GM19372 (cell line): ENCODE data around the gene ZMYND19.
"Not testable (repeated sequence)": the region's sequence is repeated elsewhere in the genome, so short reads cannot be mapped to it uniquely, and the experiment has no call there.

Experiments
- ATAC-seq: cut with Tn5 transposase; IDR thresholded peaks from one replicate; pipeline ENCODE4 v1.9.1; 2021; ENCODE audit warnings: mild to moderate bottlenecking, low read depth, moderate library complexity; ENCODE audit not compliant: unreplicated experiment

Gene ZMYND19

GRCh38 chr9:137590469-137591383 lies at the start of gene ZMYND19:
ZMYND19 (minus strand) TSS chr9:137590512; CDS start chr9:137590263, 249 bp downstream.
- ATAC-seq: peak; percentile 84

DNA sequence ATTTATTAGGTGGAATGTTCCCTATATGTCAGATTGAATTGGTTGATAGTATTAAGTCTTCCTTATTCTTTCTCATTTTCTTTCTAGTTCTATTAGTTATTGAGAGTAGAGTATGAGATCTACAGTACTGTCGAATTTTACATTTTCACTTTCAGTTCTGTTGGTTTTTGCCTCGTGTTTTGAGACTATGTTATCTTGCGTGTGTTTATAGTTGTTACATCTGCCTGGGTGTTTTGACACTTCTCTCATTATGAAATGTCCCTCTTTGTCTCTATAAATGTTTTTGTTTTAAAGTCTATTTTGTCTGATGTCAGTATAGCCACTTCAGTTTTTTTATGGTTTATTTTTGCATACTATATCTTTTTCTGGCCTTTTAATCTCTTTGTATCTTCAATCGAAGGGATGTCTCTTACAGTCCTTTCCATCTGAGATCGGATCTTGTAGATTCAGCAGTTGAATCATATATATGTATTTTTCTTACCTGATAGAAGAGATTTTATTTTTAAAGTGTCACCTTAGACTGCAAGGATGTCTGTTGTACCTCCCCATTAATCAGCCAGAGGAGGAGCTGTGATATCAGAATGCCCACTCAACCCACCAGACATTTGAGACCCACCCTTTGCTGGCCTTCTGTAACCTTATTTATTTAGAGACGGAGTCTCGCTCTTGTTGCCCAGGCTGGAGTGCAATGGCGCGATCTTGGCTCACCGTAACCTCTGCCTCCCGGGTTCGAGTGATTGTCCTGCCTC lies 49.2 kb upstream of the ZMYND19 start:
- peak; percentile 56 for ATAC-seq

DNA sequence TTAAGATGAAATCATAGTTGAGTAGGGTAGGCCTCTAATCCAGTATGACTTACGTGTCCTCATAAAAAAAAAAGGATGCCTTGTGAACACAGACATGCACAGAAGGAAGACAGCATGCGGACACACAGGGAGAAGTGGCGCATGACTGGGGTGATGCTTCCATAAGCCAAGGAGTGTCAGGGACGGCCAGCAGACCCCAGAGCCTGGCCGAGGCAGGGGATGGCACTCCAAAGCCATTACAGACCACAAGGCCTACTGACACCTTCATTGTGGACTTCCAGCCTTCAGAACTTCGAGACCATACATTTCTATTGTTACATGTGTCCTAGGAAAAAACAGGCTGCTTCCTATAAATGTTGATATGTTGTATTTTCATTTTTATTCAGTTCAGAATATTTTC lies 48.4 kb upstream of the ZMYND19 start:
- ATAC-seq: no peak

DNA sequence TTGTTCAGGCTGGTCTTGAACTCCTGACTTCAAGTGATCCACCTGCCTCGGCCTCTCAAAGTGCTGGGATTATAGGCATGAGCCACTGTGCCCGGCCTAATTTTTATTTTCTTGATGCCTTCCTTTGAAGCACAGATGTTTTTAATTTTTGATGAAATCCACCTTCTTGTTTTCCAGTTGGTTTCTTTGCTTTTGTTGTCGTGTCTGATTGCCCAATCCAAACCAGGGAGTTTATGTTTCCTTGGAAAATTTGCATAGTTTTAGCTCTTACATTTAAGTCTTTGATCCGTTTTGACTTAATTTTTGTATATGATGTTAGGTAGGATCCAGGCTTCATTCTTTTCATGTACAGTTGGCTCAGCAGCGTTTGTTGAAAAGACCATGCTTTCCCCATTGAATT lies 43.7 kb upstream of the ZMYND19 start:
- no peak for ATAC-seq

DNA sequence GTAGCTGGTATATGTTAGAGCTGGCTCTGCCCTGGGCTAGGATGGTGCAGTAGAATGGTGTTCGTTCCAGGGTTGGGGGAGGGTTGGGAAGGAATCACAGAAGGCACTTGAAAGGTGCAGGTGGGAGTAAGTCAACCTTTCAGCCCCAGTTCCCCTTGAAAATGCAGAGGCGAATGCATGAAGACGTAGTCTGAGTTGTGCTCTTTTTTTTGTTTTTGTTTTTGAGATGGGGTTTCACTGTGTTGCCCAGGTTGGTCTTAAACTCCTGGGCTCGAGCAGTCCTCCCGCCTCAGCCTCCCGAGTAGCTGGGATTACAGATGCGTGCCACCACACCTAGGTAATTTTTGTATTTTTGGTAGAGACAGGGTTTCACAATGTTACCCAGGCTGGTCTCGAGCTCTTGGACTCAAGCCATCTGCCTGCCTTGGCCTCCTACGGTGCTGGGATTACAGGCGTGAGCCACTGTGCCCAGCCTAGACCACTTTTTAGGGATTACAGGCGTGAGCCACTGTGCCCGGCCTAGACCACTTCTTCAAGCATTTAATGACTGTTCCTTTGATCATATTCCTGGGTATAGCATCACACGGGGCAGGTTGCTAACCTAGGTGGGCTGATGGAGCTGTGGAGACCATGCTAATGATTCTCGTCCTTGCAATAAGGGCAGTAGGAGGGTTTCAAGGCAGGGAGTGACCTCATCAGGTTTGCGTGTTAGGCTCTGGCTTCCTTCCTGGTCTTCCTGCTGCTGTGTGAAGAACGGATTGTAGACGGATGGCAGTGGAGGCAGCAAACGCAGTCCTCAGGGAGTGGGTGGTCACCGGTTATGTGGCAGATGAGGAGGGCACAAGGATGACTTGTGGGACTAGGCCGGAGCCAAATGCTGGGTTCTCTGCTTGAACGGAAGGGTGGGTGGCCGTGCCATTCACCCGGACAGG lies 42.2 kb upstream of the ZMYND19 start:
- ATAC-seq: no peak

- no peak for ATAC-seq
Measured at GRCh38 chr9:137631345-137632229, 41.3 kb upstream of the ZMYND19 start.

- ATAC-seq: no peak
Measured at GRCh38 chr9:137630679-137631078, 40.4 kb upstream of the ZMYND19 start.

- ATAC-seq: no peak
Measured at GRCh38 chr9:137630126-137630525, 39.8 kb upstream of the ZMYND19 start.

GRCh38 chr9:137627406-137627805 lies 37.1 kb upstream of the ZMYND19 start:
- not testable (repeated sequence) for ATAC-seq

DNA sequence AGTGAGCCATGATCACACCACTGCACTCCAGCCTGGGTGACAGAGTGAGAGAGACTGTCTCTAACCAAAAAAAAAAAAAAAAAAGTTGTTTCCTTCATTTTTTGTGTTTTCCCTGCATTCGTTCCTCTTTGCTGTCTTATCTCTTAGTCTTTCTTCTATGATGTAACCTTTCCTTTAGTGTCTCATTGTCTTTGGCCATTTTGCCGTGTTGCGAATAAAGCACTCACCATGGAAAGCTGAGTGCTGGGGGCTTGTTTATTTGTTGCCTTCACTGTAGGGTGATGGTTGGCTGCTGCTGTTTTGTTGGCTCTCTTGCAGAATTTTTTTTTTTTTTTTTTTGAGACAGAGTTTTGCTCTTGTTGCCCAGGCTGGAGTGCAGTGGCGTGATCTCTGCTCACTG lies 36.2 kb upstream of the ZMYND19 start:
- no peak for ATAC-seq

- not testable (repeated sequence) for ATAC-seq
Measured at GRCh38 chr9:137622211-137622610, 31.9 kb upstream of the ZMYND19 start.

DNA sequence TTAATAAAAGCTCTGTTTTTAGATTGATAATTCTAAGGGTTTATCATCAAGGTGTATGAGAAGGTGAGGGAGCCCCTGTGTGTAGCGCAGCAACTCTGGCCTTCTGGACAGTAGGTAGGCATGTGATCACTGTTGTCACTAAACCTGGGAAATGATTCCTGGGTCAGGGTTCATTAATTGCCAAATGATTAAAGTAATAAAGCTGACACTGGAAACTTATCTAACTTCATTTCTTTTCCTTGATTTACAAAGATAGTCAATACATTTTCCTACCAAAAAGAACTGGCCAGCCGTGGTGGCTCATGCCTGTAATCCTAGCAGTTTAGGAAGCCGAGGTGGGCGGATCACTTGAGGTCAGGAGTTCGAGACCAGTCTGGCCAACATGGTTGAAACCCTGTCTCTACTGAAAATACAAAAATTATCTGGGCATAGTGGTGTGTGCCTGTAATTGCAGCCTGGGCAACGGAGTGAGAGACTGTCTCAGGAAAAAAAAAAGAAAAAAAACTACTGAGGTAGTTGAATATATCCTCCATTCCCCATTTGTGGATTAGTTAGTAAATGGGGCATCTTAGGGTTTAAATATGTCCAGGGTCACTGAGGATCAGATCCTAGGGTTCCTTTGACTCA lies 30.9 kb upstream of the ZMYND19 start:
- no peak for ATAC-seq

- no peak for ATAC-seq
Measured at GRCh38 chr9:137620581-137620980, 30.3 kb upstream of the ZMYND19 start.

DNA sequence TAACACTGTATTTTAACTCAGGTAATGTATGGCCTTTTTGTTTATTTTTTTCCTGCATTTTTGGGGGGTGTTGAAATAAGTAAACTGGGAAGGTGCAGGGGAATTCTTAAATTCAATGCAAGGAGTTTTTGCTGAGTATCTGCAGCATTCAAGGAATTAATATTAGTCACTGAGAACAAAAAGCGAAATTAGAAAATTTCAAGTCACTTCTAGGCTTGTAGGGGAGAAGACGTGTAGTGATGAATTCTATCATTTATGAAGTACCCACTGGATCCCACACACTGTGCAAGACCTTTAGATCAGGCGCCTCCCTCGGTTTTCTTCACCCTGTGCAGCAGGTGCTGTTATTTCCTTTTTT lies 29.7 kb upstream of the ZMYND19 start:
- ATAC-seq: no peak

GRCh38 chr9:137619240-137620047 lies 29.1 kb upstream of the ZMYND19 start:
- ATAC-seq: no peak

DNA sequence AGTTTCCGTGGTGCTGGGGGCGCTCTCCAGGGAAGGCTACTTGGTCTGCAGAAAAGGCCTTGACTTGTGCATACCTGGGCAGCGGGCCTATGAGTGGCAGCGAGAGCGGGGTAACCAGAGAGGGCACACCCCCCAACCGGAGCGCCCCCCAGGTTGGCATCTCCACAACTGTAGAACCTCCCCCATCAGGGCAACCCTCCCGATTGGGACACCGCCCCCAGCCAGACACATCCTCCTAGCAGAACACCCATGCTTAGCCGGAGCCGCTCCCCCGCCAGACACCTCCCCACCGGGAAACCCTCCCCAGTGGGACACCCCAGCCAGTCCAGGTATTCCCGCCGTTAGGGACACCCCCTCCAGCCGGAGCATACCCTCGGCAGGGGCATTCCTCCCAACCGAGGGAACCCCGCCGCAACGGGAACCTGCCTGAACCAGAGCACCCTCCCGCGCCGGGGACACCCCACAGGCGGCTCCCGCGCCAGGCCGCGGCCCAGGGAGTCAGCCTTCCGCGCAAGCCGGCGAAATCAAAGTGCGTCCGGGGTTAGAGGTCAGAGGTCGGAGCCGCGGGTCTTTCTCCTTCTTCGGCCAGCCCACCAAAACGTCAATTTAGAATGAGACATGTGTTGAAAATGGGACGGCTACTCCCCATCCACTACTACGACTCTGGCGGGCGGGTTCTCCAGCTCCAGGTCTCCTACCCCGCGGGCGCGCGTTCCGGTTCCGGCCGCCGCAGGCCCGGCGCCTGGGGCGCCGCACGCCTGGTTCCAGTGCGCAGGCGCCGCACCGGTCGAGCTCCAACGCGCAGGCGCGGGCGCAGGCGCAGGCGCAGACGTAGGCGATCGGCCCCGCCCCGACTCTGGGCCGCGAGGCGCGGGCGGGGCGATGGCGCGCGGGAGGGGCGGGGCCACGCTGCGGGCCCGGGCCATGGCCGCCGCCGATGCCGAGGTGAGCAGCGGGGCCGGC lies 28.1 kb upstream of the ZMYND19 start, which contains the start of gene EHMT1:
Gene EHMT1, plus strand, starts transcription at position 901 of the 963 bp plus-strand sequence. Its CDS starts 24 bp downstream, at position 925.
- peak; percentile 80 for ATAC-seq

- no peak for ATAC-seq
Measured at GRCh38 chr9:137615387-137615871, 25.1 kb upstream of the ZMYND19 start.
